OCI-LY3 (cell line): Measurements from ENCODE around the gene CACNA1F.

Experiments
- EZH2phosphoT487 ChIP-seq: fragments of 200-600 bp; shearing (Covaris generic); IDR thresholded peaks from 2 replicates; pipeline ENCODE4 v1.6.1; 2018; ENCODE audit warnings: antibody characterized with exemption, mixed run types, low read depth
- TF ChIP-seq, protein P1 (sequence below): fragments of 200-600, 300-600 bp; sonication (generic); IDR thresholded peaks from 2 replicates; pipeline ENCODE4 v1.5.1; 2014; ENCODE audit warnings: antibody characterized with exemption, low read length, low read depth

DNA sequence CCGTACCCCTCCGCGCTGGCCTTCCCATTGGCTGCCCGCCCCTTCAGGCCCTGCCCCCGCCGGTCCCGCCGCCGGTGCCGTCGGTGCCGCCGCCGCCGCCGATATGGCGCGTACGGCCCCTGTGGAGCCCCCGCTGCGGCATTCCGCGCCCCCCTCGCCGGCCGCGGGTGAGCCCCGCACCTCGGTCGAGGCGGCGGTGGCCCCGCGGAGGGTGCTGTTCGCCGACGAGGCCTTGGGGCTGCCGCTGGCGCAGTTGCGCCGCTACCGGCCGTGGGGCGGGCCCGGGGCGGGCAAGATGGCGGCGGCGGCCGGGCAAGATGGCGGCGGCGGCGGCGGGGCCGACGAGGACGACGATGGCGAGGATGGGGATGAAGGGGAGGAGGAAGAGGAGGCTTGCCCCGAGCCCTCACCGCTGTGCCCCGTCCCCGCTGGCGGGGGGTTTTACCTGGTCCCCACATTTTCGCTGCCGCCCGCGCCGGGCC is 36.7 kb upstream of the CACNA1F start, which contains the start of gene PPP1R3F:
- TF ChIP-seq, protein P1, sequence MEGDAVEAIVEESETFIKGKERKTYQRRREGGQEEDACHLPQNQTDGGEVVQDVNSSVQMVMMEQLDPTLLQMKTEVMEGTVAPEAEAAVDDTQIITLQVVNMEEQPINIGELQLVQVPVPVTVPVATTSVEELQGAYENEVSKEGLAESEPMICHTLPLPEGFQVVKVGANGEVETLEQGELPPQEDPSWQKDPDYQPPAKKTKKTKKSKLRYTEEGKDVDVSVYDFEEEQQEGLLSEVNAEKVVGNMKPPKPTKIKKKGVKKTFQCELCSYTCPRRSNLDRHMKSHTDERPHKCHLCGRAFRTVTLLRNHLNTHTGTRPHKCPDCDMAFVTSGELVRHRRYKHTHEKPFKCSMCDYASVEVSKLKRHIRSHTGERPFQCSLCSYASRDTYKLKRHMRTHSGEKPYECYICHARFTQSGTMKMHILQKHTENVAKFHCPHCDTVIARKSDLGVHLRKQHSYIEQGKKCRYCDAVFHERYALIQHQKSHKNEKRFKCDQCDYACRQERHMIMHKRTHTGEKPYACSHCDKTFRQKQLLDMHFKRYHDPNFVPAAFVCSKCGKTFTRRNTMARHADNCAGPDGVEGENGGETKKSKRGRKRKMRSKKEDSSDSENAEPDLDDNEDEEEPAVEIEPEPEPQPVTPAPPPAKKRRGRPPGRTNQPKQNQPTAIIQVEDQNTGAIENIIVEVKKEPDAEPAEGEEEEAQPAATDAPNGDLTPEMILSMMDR = no peak
- no peak for TF ChIP-seq EZH2phosphoT487
